Liver (tissue), 2 donors: ENCODE measurements around the gene TTC22.

Experiments
- YY1 ChIP-seq: IDR thresholded peaks from 2 replicates; pipeline ENCODE4 v1.6.1; 2016; ENCODE audit warnings: antibody characterized with exemption, mild to moderate bottlenecking
- TF ChIP-seq, protein P1 (sequence below): fragments of 150-350 bp; IDR thresholded peaks from 2 replicates; pipeline ENCODE4 v1.5.1; 2017; ENCODE audit warnings: improper control_type of control experiment, low read depth, low read length; ENCODE audit not compliant: missing input control
- TF ChIP-seq, protein P2 (sequence below): IDR thresholded peaks from 2 replicates; pipeline ENCODE4 v1.6.1; 2016; ENCODE audit warnings: antibody characterized with exemption, mild to moderate bottlenecking
- donor health status: healthy.

DNA sequence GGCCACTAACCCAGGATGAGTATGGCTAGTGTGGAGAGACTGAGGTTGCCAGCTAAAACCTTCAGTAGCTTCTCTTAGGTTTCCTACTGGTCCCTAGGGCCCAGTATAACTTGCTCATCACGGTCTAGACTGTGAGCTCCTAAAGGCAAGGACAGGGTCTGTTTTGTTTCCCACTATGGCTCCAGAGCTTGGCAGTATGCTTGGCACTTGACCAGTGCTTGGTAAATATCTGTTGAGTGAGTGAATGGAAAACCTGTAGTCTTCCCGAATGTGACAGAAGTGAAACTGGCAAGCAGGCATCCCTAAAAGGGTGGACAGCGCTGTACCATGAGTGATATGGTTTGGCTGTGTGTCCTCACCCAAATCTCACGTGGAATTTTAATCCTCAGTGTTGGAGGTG is 23.7 kb downstream of the TTC22 start:
- TF ChIP-seq, protein P1, sequence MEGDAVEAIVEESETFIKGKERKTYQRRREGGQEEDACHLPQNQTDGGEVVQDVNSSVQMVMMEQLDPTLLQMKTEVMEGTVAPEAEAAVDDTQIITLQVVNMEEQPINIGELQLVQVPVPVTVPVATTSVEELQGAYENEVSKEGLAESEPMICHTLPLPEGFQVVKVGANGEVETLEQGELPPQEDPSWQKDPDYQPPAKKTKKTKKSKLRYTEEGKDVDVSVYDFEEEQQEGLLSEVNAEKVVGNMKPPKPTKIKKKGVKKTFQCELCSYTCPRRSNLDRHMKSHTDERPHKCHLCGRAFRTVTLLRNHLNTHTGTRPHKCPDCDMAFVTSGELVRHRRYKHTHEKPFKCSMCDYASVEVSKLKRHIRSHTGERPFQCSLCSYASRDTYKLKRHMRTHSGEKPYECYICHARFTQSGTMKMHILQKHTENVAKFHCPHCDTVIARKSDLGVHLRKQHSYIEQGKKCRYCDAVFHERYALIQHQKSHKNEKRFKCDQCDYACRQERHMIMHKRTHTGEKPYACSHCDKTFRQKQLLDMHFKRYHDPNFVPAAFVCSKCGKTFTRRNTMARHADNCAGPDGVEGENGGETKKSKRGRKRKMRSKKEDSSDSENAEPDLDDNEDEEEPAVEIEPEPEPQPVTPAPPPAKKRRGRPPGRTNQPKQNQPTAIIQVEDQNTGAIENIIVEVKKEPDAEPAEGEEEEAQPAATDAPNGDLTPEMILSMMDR: no peak
- no peak for TF ChIP-seq YY1
- TF ChIP-seq, protein P2, sequence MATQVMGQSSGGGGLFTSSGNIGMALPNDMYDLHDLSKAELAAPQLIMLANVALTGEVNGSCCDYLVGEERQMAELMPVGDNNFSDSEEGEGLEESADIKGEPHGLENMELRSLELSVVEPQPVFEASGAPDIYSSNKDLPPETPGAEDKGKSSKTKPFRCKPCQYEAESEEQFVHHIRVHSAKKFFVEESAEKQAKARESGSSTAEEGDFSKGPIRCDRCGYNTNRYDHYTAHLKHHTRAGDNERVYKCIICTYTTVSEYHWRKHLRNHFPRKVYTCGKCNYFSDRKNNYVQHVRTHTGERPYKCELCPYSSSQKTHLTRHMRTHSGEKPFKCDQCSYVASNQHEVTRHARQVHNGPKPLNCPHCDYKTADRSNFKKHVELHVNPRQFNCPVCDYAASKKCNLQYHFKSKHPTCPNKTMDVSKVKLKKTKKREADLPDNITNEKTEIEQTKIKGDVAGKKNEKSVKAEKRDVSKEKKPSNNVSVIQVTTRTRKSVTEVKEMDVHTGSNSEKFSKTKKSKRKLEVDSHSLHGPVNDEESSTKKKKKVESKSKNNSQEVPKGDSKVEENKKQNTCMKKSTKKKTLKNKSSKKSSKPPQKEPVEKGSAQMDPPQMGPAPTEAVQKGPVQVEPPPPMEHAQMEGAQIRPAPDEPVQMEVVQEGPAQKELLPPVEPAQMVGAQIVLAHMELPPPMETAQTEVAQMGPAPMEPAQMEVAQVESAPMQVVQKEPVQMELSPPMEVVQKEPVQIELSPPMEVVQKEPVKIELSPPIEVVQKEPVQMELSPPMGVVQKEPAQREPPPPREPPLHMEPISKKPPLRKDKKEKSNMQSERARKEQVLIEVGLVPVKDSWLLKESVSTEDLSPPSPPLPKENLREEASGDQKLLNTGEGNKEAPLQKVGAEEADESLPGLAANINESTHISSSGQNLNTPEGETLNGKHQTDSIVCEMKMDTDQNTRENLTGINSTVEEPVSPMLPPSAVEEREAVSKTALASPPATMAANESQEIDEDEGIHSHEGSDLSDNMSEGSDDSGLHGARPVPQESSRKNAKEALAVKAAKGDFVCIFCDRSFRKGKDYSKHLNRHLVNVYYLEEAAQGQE: no peak
